Aorta (tissue), 5 donors: ENCODE measurements around the gene ARHGAP12. TPM values are rescaled to one million over a fixed set of nuclear protein-coding genes. Genes with fewer than 3 reads are reported as not detected.

ENCODE experiments used
- ATAC-seq: fragments of 200-7000 bp; cut with Tn5 transposase; one replicate; pipeline ENCODE4 v1.9.1; 2022; ENCODE audit warnings: moderate library complexity; ENCODE audit not compliant: low FRiP score
- DNase-seq, 2 donors: peaks; one replicate each; pipeline ENCODE4 v3.0.0-alpha.2; 2020
- H3K27ac ChIP-seq, 2 donors: one replicate each; pipeline ENCODE4 v1.5.1; 2013; ENCODE audit warnings: low read length in 2 of 2, mild to moderate bottlenecking in 2 of 2, moderate library complexity in 2 of 2, control low read depth in 1 of 2, inconsistent platforms in 1 of 2, low read depth in 1 of 2
- H3K27me3 ChIP-seq, 2 donors: one replicate each; pipeline ENCODE4 v1.6.1; 2013; ENCODE audit warnings: control low read depth in 1 of 2, low read length in 1 of 2, mild to moderate bottlenecking in 1 of 2, moderate library complexity in 1 of 2; ENCODE audit not compliant: insufficient read depth in 2 of 2, control insufficient read depth in 1 of 2
- H3K36me3 ChIP-seq, 2 donors: one replicate each; pipeline ENCODE4 v1.6.1; 2013; ENCODE audit warnings: control low read depth in 1 of 2, low read length in 1 of 2, mild to moderate bottlenecking in 1 of 2; ENCODE audit not compliant: insufficient read depth in 2 of 2, control insufficient read depth in 1 of 2
- H3K4me1 ChIP-seq, 2 donors: one replicate each; pipeline ENCODE4 v1.6.1; 2013; ENCODE audit warnings: low read length in 2 of 2, control low read depth in 1 of 2, mild to moderate bottlenecking in 1 of 2, moderate library complexity in 1 of 2; ENCODE audit not compliant: insufficient read depth in 2 of 2, control insufficient read depth in 1 of 2
- H3K4me3 ChIP-seq, 2 donors: one replicate each; pipeline ENCODE4 v1.5.1; 2013; ENCODE audit warnings: low read length in 2 of 2, control low read depth in 1 of 2, mild to moderate bottlenecking in 1 of 2
- H3K9me3 ChIP-seq: one replicate; pipeline ENCODE4 v1.6.1; 2013; ENCODE audit warnings: mild to moderate bottlenecking, low read length; ENCODE audit not compliant: control insufficient read depth
- WGBS, 2 donors: extraction: QIAGEN DNeasy Blood & Tissue Kit; methylation state at CpG; one replicate each; pipeline ENCODE4 v1.1.7; 2013; 5-methylcytosine and 5-hydroxymethylcytosine counted together
- intact Hi-C, 2 donors: fragments of 100-400 bp; cut with DNase I; formaldehyde crosslinking; loops; one replicate each; pipeline versions ENCODE4 v1.14.2 to v1.15.0; 2022
- polyA plus RNA-seq, 2 donors: library from polyadenylated mRNA; stranded (reverse); fragments of 200-250 nt; gene quantifications; one replicate each; pipeline ENCODE4 v1.2.3, GENCODE V29; 2013
- total RNA-seq, 2 donors: library from RNA; stranded (reverse); fragmentation: NEBNext Ultra II Directional; extraction: Animal tissue kit (Norgen Biotek cat#: 25700); gene quantifications; one replicate each; pipeline ENCODE4 v1.2.1, GENCODE V29; 2021
- donor health status: healthy with polysubstance abuse.
- donor health status: Bipolar disorder and iron deficiency.
- donor health status: DM: no; HTN: no; CAD: no.
- donor health status: DM: no; HTN: no; CAD: no.
- donor health status: DM: yes; HTN: yes; CAD: no.

Gene ARHGAP12
- total and polyA plus RNA-seq, 4 donors, result 17.0 to 34.6 (median 20.5) TPM

GRCh38 chr10:31930023-31930751, 1.6 kb upstream of the ARHGAP12 start:
- no peaks in the 10 kb centered on the region for H3K27me3 ChIP-seq
- H3K9me3 ChIP-seq, result no peaks in the 10 kb centered on the region
- ATAC-seq, result no peak
- peak overlapping the region; percentile 69 to 98 for H3K4me3 ChIP-seq
- H3K27ac ChIP-seq, result peak overlapping the region; percentile 71 to 98
- no peak for DNase-seq
- 2% methylated on average over 11 of the region's 11 CpGs for WGBS, 2 donors
- no peaks in the 10 kb centered on the region for H3K36me3 ChIP-seq
- H3K4me1 ChIP-seq, result peaks cover 0 to 2% of the 10 kb centered on the region in 2 donors
- intact Hi-C loops, result no loop called here

- Histone ChIP-seq H3K27me3 (no peaks in the 10 kb centered on the region), H3K27ac (peak overlapping the region; percentile 93 to 98), H3K36me3 (no peaks in the 10 kb centered on the region), H3K4me3 (peak overlapping the region; percentile 69 to 98), H3K9me3 (no peaks in the 10 kb centered on the region), H3K4me1 (peaks cover 0 to 4% of the 10 kb centered on the region in 2 donors)
- intact Hi-C loops, result loop anchor here (2.0 to 5.0 kb wide), 2 partner anchors 47 to 67 kb away; no protein-coding TSS in a partner anchor
- DNase-seq (peak; percentile 73 to 82), ATAC-seq (peak; percentile 84)
- 0 to 1% methylated on average over 25 of the region's 25 CpGs for WGBS, 2 donors
These were observed 811 bp upstream of the ARHGAP12 start for GRCh38 chr10:31929261-31930022.

GRCh38 chr10:31927884-31928548, 615 bp downstream of the ARHGAP12 start:
- peak overlapping the region; percentile 69 to 98 for H3K4me3 ChIP-seq
- no peaks in the 10 kb centered on the region for H3K36me3 ChIP-seq
- peak; percentile 31 for ATAC-seq
- H3K27ac ChIP-seq, result peak overlapping the region; percentile 50 to 93
- 0 to 1% methylated on average over 28 to 58 of the region's 58 CpGs for WGBS, 2 donors
- H3K9me3 ChIP-seq, result no peaks in the 10 kb centered on the region
- H3K4me1 ChIP-seq, result peaks cover 0 to 4% of the 10 kb centered on the region in 2 donors
- peak; percentile 68 to 84 for DNase-seq
- H3K27me3 ChIP-seq, result no peaks in the 10 kb centered on the region
- intact Hi-C loops, result loop anchor here (2.0 to 5.0 kb wide), 2 partner anchors 45 to 66 kb away; no protein-coding TSS in a partner anchor

GRCh38 chr10:31927565-31927883, 1.1 kb downstream of the ARHGAP12 start:
- peaks cover 0 to 4% of the 10 kb centered on the region in 2 donors for H3K4me1 ChIP-seq
- 0% methylated on average over 12 of the region's 12 CpGs for WGBS, 2 donors
- DNase-seq, result no peak
- intact Hi-C loops, result loop anchor here in 1 of 2 donors (5.0 kb wide), 1 partner anchor 65 kb away; no protein-coding TSS in a partner anchor
- H3K27me3 ChIP-seq, result no peaks in the 10 kb centered on the region
- H3K4me3 ChIP-seq, result peak overlapping the region; percentile 69 to 98
- H3K36me3 ChIP-seq, result no peaks in the 10 kb centered on the region
- H3K27ac ChIP-seq, result peak overlapping the region in 1 of 2 donors; percentile 57
- no peaks in the 10 kb centered on the region for H3K9me3 ChIP-seq
- ATAC-seq, result no peak

- H3K27me3 ChIP-seq, result no peaks in the 10 kb centered on the region
- no peaks in the 10 kb centered on the region for H3K9me3 ChIP-seq
- ATAC-seq, result no peak
- H3K4me3 ChIP-seq, result peak overlapping the region; percentile 69 to 98
- peaks cover 0 to 4% of the 10 kb centered on the region in 2 donors for H3K4me1 ChIP-seq
- no peak for DNase-seq
- H3K36me3 ChIP-seq, result no peaks in the 10 kb centered on the region
- 12 to 14% methylated on average over 22 of the region's 22 CpGs for WGBS, 2 donors
- H3K27ac ChIP-seq, result peak overlapping the region in 1 of 2 donors; percentile 57
- intact Hi-C loops, result loop anchor here in 1 of 2 donors (5.0 kb wide), 1 partner anchor 65 kb away; no protein-coding TSS in a partner anchor
These were observed 1.7 kb downstream of the ARHGAP12 start for GRCh38 chr10:31926765-31927564.

GRCh38 chr10:31926160-31926559, 2.5 kb downstream of the ARHGAP12 start:
- no peak for ATAC-seq
- Histone ChIP-seq H3K27ac (no peak overlapping the region), H3K4me3 (peak overlapping the region in 1 of 2 donors; percentile 3), H3K9me3 (no peaks in the 10 kb centered on the region), H3K36me3 (no peaks in the 10 kb centered on the region), H3K27me3 (no peaks in the 10 kb centered on the region), H3K4me1 (peaks cover 0 to 4% of the 10 kb centered on the region in 2 donors)
- DNase-seq, result no peak
- WGBS, 2 donors, result 37 to 45% methylated on average over 5 of the region's 5 CpGs
- intact Hi-C loops, result loop anchor here in 1 of 2 donors (5.0 kb wide), 1 partner anchor 64 kb away; no protein-coding TSS in a partner anchor

- H3K4me3 ChIP-seq, result no peak overlapping the region
- no peak overlapping the region for H3K27ac ChIP-seq
- intact Hi-C loops, result loop anchor here in 1 of 2 donors (5.0 kb wide), 1 partner anchor 63 kb away; no protein-coding TSS in a partner anchor
- H3K27me3 ChIP-seq, result no peaks in the 10 kb centered on the region
- H3K4me1 ChIP-seq, result peaks cover 0 to 4% of the 10 kb centered on the region in 2 donors
- WGBS, 2 donors, result 47 to 48% methylated on average over 3 of the region's 3 CpGs
- no peaks in the 10 kb centered on the region for H3K9me3 ChIP-seq
- no peak for DNase-seq
- no peaks in the 10 kb centered on the region for H3K36me3 ChIP-seq
- ATAC-seq, result no peak
These were observed 3.8 kb downstream of the ARHGAP12 start for GRCh38 chr10:31924833-31925232.

GRCh38 chr10:31923389-31923788, 5.2 kb downstream of the ARHGAP12 start:
- no peaks in the 10 kb centered on the region for H3K36me3 ChIP-seq
- H3K27ac ChIP-seq, result no peak overlapping the region
- intact Hi-C loops, result no loop called here
- no peak overlapping the region for H3K4me3 ChIP-seq
- no peaks in the 10 kb centered on the region for H3K27me3 ChIP-seq
- ATAC-seq, result no peak
- peaks cover 0 to 4% of the 10 kb centered on the region in 2 donors for H3K4me1 ChIP-seq
- WGBS, 2 donors, result 97 to 99% methylated on average over 3 of the region's 3 CpGs
- no peak for DNase-seq
- no peaks in the 10 kb centered on the region for H3K9me3 ChIP-seq
